Fibroblast of pulmonary artery (primary cell): ENCODE results near the gene TTC39C.

ENCODE experiments used
- DNase-seq: peaks from one replicate; pipeline ENCODE4 v3.0.0-alpha.2; 2010; ENCODE audit warnings: low read depth
- H3K4me3 ChIP-seq: replicated peaks from 2 replicates; pipeline ENCODE4 v1.5.1; 2011; ENCODE audit warnings: low read depth, mild to moderate bottlenecking, control low read depth, low read length, moderate library complexity
- TF ChIP-seq, protein P1 (sequence below): IDR thresholded peaks from 2 replicates; pipeline ENCODE4 v1.5.1; 2011; ENCODE audit warnings: mild to moderate bottlenecking, control low read depth, low read length, inconsistent platforms; ENCODE audit errors: missing control alignments

Gene TTC39C

DNA sequence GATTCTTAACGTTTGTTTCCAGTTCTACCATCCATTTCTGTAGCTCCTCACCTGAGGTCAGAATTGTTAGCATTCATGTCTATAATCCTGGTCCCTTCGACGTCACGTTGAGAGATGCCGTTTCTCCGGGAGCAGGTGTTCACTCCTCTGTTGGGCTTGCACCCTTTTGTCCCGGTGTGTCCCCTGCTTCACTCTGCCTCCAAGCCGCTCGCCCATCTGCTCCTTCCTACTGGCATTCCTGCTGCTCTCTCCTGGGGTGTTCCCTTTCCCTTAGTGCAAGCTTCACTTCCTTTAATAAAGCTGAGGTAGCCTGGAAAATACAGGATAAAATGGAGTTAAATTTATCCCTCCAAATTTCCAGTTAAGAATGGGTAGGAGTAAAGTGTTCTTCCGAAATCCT lies 62.4 kb downstream of the TTC39C start:
- TF ChIP-seq, protein P1, sequence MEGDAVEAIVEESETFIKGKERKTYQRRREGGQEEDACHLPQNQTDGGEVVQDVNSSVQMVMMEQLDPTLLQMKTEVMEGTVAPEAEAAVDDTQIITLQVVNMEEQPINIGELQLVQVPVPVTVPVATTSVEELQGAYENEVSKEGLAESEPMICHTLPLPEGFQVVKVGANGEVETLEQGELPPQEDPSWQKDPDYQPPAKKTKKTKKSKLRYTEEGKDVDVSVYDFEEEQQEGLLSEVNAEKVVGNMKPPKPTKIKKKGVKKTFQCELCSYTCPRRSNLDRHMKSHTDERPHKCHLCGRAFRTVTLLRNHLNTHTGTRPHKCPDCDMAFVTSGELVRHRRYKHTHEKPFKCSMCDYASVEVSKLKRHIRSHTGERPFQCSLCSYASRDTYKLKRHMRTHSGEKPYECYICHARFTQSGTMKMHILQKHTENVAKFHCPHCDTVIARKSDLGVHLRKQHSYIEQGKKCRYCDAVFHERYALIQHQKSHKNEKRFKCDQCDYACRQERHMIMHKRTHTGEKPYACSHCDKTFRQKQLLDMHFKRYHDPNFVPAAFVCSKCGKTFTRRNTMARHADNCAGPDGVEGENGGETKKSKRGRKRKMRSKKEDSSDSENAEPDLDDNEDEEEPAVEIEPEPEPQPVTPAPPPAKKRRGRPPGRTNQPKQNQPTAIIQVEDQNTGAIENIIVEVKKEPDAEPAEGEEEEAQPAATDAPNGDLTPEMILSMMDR = no peak
- H3K4me3 ChIP-seq = no peak overlapping the region
- DNase-seq = no peak

DNA sequence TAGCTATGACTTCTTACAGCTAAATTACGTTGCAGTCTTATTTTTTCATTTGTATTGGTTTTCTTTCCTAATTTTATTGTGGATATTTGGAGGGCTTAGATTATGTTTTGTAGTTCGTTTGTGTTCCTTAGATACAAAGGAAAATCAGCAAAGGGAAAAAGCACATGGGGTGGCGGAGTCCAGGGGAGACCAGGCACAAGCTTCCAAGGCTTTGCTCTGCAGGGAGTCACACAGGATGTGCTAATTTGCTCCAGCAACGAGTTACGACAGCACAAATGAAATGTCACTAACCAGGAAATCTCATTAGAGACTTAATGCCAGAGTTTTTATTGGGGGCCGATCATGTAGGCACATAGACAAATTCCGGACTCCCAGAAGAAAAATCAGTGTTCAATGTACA lies 63.8 kb downstream of the TTC39C start:
- TF ChIP-seq, protein P1 = no peak
- no peak overlapping the region for H3K4me3 ChIP-seq
- DNase-seq = no peak

DNA sequence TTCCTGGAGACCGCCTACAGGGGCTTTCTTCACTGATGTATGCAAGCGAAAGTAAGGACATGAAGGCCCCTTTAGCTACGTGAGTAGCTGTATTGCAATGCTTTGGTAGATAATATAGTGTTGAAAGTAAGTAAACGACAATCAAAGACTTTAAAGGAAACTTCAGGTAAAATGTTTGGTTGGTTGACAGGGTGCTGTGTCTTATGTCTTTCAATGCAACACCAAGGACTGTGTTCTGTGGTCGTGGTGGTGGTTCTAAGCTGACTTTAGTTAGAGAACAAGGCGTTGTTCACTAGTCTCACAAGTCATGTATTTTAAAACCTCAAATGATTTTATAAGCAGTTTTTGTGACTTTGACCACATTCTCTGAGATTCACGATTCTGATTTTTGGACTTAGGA lies 66.3 kb downstream of the TTC39C start:
- TF ChIP-seq, protein P1 = no peak
- no peak for DNase-seq
- no peak overlapping the region for H3K4me3 ChIP-seq

DNA sequence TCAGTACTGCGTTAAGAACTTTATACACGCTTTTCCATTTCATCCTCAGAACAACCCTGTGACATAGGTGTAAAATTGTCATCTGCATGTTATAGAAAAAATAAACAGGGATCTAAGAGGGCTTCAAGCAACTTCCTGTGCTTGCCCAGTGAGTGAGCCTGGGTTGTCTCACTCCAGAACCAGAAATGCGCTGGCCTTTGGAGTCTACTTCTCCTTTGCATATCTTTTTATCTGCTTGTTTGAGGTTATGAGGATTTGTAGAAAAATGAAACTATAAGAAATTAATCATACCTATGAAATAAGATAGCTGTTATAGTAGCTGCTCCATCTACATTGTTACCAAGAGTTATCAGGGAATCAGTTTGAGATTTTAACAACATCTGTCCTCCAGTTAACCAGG lies 69.0 kb downstream of the TTC39C start:
- TF ChIP-seq, protein P1 = no peak
- DNase-seq = no peak
- no peak overlapping the region for H3K4me3 ChIP-seq

DNA sequence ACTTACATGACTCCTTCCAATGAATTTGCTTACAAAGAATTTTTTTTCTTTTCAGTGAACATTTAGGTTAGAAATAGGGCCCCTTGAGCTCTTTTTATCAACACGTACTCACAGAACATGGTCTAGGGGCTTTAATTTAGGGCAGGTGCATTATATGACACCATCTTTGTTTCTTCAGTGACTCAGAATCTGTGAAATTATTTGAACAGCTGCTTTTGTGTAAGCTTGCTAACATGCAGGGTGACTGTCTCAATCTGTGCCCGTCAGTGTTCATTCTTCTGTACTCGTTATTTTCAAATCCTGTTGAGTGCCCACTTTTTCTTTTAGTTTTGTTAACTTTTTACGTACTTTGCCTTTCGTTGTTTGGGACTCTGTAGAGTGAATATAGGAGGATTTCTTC lies 71.5 kb downstream of the TTC39C start:
- TF ChIP-seq, protein P1 = no peak
- DNase-seq = no peak

DNA sequence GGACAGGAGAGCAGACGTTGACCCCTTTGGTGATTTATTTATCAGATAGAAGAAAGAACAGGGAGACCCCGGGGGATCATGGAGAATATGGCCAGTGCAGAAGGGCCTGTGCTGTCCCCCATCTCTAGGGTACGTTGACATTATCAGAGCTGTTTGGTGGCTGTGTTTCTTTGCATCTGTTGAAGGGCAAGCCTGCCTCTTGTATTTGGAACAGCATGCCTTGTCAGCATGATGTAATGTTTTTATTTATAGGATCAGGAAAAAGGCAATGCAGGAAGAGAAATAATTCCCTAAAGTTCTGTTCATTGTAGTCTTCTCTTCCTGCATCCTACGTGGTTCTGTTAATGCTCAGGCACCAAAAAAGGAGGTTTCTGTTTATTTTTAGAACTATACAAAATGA lies 74.5 kb downstream of the TTC39C start:
- no peak overlapping the region for H3K4me3 ChIP-seq
- DNase-seq = peak; percentile 34
- TF ChIP-seq, protein P1 = no peak

More for the DNA sequence above, 71.5 kb downstream of the TTC39C start:
- H3K4me3 ChIP-seq = no peak overlapping the region

DNA sequence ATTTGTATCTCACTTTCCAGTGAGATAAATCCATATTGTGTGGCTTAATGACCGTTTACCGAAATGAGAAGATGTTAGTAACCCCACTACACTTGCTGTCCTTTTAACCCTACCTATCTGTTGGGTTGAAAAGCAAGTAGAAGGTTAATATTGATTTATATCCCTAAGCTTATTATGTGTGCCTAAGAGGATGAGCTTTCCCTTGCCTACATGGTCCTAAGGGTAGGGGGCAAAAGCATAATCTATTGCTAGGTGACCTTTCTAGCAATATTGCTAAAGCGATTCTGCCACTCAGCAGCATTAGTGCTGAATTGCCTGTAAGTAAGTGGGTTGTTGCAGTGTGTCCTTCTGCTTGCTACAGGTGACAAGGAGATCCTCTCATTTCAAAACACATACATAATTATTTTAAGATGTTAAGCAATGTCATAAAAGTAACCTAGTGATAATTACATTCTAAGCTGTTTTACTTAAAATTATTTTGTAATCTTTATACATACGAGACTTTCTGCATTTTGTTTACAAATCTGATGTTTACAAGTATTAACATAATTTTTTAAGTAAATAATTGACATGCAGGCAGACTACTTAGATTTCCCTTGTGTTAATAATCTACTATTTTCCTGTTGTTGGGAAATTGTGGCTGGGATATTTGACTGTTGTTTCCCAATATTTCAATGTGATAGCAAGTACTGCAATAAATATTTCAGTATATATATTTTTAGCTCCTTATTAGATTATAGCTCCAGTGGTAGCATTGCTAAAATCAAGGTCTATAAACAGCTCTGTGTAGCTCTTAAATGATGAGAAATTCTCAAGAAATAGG lies 75.2 kb downstream of the TTC39C start:
- H3K4me3 ChIP-seq = no peak overlapping the region
- TF ChIP-seq, protein P1 = no peak
- no peak for DNase-seq
